K562 (cell line): Measurements from ENCODE around the gene YBX1. TPM values are rescaled to one million over a fixed set of nuclear protein-coding genes. Genes with fewer than 3 reads are reported as not detected.

ENCODE experiments used
- BCLAF1 ChIP-seq, 2 experiments: fragments of 450-650 bp in 1 of 2; IDR thresholded peaks; 2 replicates each; pipeline ENCODE4 v1.6.1; 2011 to 2017; ENCODE audit warnings: low read depth in 2 of 2, antibody characterized with exemption in 1 of 2, borderline replicate concordance in 1 of 2, low read length in 1 of 2, mild to moderate bottlenecking in 1 of 2, mixed read lengths in 1 of 2; ENCODE audit not compliant: control insufficient read depth in 1 of 2
- CEBPZ ChIP-seq: fragments of 150-350 bp; IDR thresholded peaks from 2 replicates; pipeline ENCODE4 v1.6.1; 2014; ENCODE audit warnings: low read depth, mild to moderate bottlenecking, low read length, borderline replicate concordance
- DEAF1 ChIP-seq: fragments of 450-650 bp; formaldehyde crosslinking; IDR thresholded peaks from 2 replicates; pipeline ENCODE4 v1.4.0; 2020; ENCODE audit warnings: mild to moderate bottlenecking, moderate library complexity
- ESRRB ChIP-seq: fragments of 250-450 bp; sonication (Bioruptor Pico); IDR thresholded peaks from 2 replicates; pipeline ENCODE4 v1.5.0; 2020; ENCODE audit warnings: mild to moderate bottlenecking, moderate library complexity, borderline replicate concordance
- ETV5 ChIP-seq: sonication (generic); formaldehyde crosslinking; IDR thresholded peaks from 2 replicates; pipeline ENCODE4 v1.4.0; 2020; ENCODE audit warnings: low read depth, mild to moderate bottlenecking, missing genetic modification reagents
- JUNB ChIP-seq: fragments of 450-650 bp; formaldehyde crosslinking; conservative IDR thresholded peaks from 2 replicates; pipeline ENCODE4 v1.4.0; 2020; ENCODE audit warnings: mild to moderate bottlenecking
- MCM3 ChIP-seq: fragments of 450-650 bp; IDR thresholded peaks from 2 replicates; pipeline ENCODE4 v1.6.1; 2016
- RAD21 ChIP-seq, 2 experiments: fragments of 250-450 bp in 1 of 2; fragments of 450-650 bp in 1 of 2; sonication (Bioruptor Pico) in 1 of 2; formaldehyde crosslinking in 1 of 2; IDR thresholded peaks in 1 of 2; conservative IDR thresholded peaks in 1 of 2; 2 replicates each; pipeline versions ENCODE4 v1.4.0 to v1.8.0; 2020 to 2022; ENCODE audit warnings: mild to moderate bottlenecking in 2 of 2, moderate library complexity in 1 of 2
- ZBTB11 ChIP-seq, 3 experiments: fragments of 200-800 bp in 1 of 3; fragments of 250-450 bp in 1 of 3; fragments of 450-650 bp in 1 of 3; sonication (Bioruptor Pico) in 1 of 3; sonication (Bioruptor generic) in 1 of 3; formaldehyde crosslinking in 1 of 3; IDR thresholded peaks; 2 replicates each; pipeline versions ENCODE4 v1.6.1 to v1.8.0; 2016 to 2022; ENCODE audit warnings: mild to moderate bottlenecking in 2 of 3, missing genetic modification characterization in 2 of 3, missing compliant biosample characterization in 1 of 3, moderate library complexity in 1 of 3
- ZNF507 ChIP-seq: conservative IDR thresholded peaks from 2 replicates; pipeline ENCODE4 v1.6.1; 2017; ENCODE audit warnings: missing genetic modification characterization, missing compliant biosample characterization
- polyA plus RNA-seq, 8 experiments: library from polyadenylated mRNA; depleted of rRNA in 4 of 8; stranded (reverse) in 5 of 8; unstranded in 3 of 8; fragments of >200 nt; fragmentation: Nextera tagmentation in 2 of 8; fragmentation: Illumina TruSeq in 1 of 8; extraction: Ambion mirVana in 2 of 8; extraction: Trizol in 1 of 8; gene quantifications; 2 replicates each; pipeline versions ENCODE4 v1.2.1 to v1.2.3, GENCODE V29; 2011 to 2014; ENCODE audit warnings: inconsistent platforms in 1 of 8, missing spikeins in 1 of 8
- total RNA-seq, 7 experiments: library from RNA; depleted of rRNA in 6 of 7; stranded (reverse); fragments of >200 nt in 6 of 7; fragmentation: Illumina TruSeq in 2 of 7; extraction: Trizol in 2 of 7; gene quantifications; 2 replicates each; pipeline versions ENCODE4 v1.2.1 to v1.2.3, GENCODE V29; 2011 to 2021; ENCODE audit warnings: low replicate concordance in 1 of 7
- TF ChIP-seq, protein P1 (sequence below): fragments of 450-650 bp; formaldehyde crosslinking; IDR thresholded peaks from 2 replicates; pipeline ENCODE4 v1.4.0; 2020; ENCODE audit warnings: mild to moderate bottlenecking, moderate library complexity

The YBX1 gene
- total and polyA plus RNA-seq, 9 of the 15 experiments (the other 6 are each of a cell fraction or from before 2014, with no cell fraction given), result 363 to 1,955 (median 1,216) TPM

GRCh38 chr1:42682739-42683531 lies 717 bp downstream of the YBX1 start (continued):
- TF ChIP-seq BCLAF1 (IDR thresholded peaks at IDR 0.05; ENCODE audit: borderline replicate concordance in 1 of 2, control insufficient read depth in 1 of 2, low read depth in 2 of 2, low read length in 1 of 2) (0 out of 4 replicates have a peak, but pooled peaks of 1 of the 2 experiments have one; percentile 46), ZBTB11 (CRISPR knock-in tag; IDR thresholded peaks at IDR 0.05) (peak in 1 of 3 experiments; percentile 89; a peak in 3 of 6 replicates), RAD21 (CRISPR knock-in tag; conservative IDR thresholded peaks at IDR 0.05 in 1 of 2, IDR thresholded peaks at IDR 0.05 in 1 of 2) (no peak), ESRRB (CRISPR knock-in tag) (no peak), DEAF1 (CRISPR knock-in tag) (no peak), ZNF507 (tag) (no peak), MCM3 (no peak), CEBPZ (no peak), ETV5 (CRISPR knock-in tag) (peak; percentile 32; the same call in 1 of the 2 replicates), JUNB (CRISPR knock-in tag) (0 out of 2 replicates have a peak, but pooled peaks have one; percentile 14)
- TF ChIP-seq, protein P1, sequence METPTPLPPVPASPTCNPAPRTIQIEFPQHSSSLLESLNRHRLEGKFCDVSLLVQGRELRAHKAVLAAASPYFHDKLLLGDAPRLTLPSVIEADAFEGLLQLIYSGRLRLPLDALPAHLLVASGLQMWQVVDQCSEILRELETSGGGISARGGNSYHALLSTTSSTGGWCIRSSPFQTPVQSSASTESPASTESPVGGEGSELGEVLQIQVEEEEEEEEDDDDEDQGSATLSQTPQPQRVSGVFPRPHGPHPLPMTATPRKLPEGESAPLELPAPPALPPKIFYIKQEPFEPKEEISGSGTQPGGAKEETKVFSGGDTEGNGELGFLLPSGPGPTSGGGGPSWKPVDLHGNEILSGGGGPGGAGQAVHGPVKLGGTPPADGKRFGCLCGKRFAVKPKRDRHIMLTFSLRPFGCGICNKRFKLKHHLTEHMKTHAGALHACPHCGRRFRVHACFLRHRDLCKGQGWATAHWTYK (CRISPR knock-in tag), result peak; percentile 80
